HG03565 (cell line): ENCODE data around the gene CENPA.
"Not testable (repeated sequence)": the region's sequence is repeated elsewhere in the genome, so short reads cannot be mapped to it uniquely, and the experiment has no call there.

Experiments
- ATAC-seq: cut with Tn5 transposase; IDR thresholded peaks from one replicate; pipeline ENCODE4 v1.9.1; 2021; ENCODE audit warnings: mild to moderate bottlenecking, moderate library complexity; ENCODE audit not compliant: unreplicated experiment

CENPA gene

GRCh38 chr2:26786207-26787028 is 562 bp downstream of the CENPA start:
- peak; percentile 6 for ATAC-seq

DNA sequence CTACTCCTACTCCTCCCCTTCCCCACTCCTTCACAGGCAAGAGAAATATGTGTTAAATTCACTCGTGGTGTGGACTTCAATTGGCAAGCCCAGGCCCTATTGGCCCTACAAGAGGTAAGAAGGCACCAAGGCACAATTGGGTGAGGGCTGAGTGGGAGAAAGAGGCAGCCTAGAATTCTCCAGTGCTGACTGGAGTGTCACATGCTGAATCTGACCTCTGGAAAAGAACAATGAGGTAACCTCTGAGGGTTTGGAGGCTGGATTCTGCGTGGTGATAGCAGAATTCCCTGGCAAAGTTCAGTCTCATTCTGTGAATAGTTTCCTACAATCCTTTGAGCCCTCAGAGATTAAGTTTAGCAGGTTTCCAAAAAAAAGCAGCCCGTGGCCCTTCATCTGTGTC is 6.9 kb downstream of the CENPA start:
- no peak for ATAC-seq

- no peak for ATAC-seq
Observed at GRCh38 chr2:26793518-26793917, 7.7 kb downstream of the CENPA start.

GRCh38 chr2:26795135-26795534 is 9.3 kb downstream of the CENPA start:
- not testable (repeated sequence) for ATAC-seq

DNA sequence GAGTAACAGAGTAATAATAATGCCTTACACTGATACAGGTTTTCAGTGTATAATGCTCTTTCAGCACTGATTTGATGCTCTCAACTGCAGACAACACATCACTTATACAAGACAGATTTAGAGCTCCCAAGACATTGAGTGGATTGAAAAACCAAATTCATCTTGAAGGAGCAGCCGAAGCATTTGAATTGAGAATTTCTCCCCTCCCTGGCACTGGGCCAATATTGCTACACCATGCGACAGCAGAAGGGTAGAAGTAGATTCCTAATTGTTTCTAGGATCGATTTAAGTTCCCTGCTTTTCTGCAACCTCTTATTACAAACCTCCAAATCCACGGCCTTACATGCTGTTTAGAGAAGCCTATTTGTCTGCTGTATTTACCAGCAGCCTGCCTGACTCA is 15.5 kb downstream of the CENPA start:
- ATAC-seq, result no peak

DNA sequence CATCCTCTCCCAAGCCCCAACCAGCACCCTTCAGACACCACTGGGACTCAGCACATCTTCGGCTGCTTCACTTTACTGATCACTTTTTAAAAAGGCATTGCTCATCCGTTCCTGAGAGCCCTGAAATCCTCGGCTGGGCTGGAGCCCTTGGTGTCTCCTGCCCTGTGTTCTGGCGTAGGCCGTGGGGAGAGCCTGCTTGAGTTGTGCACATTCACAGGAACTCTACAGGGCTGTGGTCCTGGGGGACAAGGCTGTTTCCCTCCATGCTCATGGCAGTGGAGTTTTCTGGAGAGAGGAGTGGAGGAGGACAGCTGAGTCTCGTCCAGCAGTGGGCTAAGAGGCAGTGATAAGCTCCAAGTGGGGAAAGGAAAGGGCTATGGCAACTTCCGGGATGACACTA is 15.9 kb downstream of the CENPA start:
- no peak for ATAC-seq

- no peak for ATAC-seq
Observed at GRCh38 chr2:26805241-26805676, 19.4 kb downstream of the CENPA start.

- no peak for ATAC-seq
Observed at GRCh38 chr2:26807788-26808460, 22.1 kb downstream of the CENPA start.

DNA sequence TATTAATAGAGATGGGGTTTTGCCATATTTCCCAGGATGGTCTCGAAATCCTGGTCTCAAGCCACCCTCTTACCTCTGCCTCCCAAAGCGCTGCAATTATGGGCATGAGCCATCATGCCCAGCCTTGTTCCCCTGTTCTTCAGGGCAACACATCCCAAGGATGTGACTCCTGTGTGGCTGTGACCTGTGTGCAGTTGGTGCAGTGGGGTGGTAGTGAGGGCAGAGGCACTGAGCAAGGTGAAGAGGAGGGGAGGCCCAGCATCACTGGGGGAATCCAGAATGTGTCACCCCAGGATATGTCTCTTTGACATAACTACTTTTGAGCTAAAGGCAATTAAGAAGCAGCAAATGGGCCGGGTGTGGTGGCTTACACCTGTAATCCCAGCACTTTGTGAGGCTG is 23.4 kb downstream of the CENPA start:
- ATAC-seq, result no peak

DNA sequence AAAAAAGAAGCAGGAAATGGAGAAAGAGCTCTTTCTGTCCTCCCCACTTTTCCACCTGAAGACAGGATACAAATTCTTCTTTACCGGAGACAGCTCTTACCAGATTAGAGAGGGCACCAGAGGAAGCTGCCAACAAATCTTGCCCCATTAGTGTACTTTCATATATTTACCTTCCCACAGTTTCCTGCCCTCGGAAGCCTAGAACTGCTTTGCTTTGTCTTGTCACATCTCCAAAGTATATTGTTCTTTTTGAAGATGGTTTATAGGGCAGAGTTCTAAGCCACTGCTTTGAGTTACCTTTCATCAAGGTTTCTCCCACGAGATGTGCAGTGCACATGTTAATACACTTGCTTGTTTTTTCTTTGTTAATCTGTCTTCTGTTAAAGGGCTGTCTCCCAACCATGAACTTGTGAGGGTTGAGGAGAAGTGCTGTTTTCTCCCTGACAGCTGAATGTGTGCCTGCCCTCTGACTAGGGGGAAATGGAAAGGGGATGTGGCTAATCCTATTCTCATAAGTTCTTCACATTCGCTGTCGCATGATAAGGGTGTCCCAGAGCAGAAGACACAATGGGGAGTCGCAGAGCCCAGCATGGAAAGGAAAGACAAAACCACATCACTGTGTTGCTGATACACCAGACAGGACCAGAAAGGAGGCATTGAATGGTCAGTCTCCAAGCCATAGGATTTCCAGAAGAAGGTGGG is 24.2 kb downstream of the CENPA start:
- ATAC-seq, result no peak

DNA sequence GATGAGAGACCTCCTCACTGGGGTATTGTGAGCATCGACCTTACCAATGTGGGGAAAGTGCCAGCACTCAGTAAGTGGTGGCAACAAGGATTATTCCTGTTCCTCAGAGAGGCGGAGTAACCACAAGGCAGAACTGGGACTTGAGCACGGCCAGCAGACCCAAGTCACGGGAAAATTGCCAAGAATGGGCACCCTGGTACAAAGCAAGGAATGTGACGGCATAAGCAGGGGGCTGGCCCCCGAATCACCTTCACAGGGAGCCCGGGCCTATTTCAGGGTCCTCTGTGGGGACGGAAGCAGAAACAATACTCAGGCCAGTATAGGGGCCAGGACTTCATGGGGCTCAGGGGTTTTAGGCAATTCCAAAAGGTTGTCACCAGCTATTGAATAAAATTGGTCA is 25.4 kb downstream of the CENPA start:
- ATAC-seq, result no peak

DNA sequence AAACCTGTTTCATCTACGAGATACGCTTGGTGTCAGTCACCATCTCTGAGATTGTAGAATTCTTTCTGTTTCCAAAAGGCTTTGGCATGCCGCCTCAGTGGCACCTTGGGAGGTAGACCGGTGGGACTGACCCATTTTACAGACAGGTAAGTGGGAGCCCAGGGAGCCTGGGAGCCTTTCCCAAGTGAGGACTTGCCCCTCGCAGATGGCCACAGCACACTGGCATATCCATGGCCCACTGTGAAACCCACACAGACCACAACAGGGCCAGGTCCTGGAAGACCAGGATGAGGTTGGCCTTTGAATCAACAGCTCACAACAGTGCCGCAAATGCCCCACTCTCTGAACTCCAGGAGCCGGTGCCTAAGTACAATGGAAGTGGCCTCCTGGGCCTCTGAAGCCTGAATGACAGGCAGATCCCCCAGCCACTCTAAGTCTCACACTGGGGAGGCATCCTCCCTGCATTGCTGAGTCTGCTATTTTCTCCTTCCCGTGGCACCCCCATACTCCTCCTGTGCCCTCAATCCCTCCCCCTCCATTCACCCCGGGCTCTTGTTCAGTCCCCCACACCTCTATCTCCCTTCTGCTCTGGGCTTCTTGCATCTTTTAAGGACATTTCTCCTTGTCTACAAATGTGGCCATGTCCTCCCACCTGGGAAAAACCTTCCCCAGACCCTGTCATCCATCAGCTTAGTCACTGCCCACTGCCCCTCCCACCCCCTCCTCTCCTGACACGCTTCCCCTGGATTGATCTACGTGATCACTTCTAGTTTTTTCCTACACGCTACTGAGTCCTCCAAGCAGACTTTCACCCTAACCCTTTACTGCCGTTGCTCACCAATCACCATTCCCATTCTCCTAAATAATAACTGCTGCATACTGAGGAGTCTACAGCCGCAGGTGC is 26.2 kb downstream of the CENPA start:
- no peak for ATAC-seq

GRCh38 chr2:26812731-26813130 is 26.9 kb downstream of the CENPA start:
- ATAC-seq, result no peak

GRCh38 chr2:26814072-26814765 is 28.4 kb downstream of the CENPA start:
- not testable (repeated sequence) for ATAC-seq

DNA sequence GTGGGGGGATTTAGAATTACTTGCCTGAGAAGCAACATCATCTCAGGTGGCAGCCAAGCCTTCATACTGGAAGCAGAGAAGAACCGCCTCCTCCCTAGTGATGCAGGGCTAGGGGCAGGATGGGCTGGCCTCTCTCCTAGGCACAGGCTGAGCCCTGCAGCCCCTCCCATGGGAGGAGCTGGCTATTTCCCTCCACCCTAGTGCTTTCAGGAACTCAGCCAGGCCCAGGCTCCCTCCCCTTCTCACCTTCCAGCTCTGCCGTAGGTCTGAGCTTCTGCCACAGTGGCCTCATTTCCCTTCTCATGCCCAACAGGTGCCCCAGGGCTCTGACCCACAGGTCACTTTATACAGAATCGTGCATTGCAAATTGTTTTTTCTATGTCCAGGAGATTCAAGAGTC is 31.0 kb downstream of the CENPA start:
- ATAC-seq, result no peak

DNA sequence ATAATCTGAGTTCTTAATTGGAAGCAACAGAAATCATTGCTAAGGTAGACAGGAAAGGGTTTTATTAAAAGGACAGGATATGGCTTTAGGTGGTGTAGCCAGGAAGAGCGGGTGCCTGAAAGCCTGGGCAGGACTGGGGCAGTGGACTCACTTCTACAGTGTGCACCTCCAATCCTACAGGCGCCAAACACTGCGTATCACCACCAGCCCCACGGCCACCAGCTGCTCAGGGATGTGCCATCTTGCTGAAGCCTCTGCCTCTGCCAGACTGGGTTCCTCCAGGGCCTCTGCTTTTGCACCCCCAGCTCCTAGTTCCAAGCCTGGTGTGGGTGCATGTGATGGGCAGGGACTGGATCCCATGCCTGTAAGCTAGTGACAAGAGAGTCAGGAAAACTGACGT is 32.4 kb downstream of the CENPA start:
- no peak for ATAC-seq

DNA sequence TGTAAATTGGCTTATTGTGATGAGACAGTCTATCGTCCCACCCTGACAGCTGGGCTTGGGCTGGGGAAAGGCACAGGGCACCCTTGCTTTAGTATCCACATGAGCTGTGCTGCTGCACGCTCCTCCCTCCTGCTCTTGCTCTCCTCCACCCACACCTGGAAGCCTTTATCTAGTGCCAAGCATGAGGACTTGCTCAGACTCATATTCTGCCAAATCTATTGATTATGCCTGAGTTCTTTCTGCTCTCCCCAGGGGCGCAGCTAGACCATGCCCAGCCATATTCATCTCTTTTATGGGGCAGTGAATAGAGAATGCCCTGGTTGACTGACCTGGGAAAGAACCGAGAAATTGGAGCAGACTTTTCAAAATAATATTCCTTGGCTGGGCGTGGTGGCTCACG is 33.1 kb downstream of the CENPA start:
- ATAC-seq, result no peak

DNA sequence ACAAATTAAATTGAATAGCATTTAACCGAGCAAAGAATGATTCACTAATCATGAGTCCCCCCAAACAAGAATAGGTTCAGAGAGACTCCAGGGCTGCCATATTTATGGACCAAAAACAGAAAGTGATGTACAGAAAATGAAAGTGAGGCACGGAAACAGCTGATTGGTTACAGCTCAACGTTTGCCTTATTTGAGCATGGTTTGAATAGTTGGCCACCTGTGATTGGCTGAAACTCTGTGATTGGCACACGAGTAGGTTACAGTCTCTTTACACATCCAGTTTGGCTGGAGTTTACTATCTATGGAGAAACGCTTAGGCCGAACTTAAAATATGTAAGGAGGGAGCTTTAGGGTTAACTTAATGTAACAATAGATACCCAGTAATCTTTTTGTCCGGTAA is 35.1 kb downstream of the CENPA start:
- no peak for ATAC-seq

GRCh38 chr2:26822877-26823276 is 37.0 kb downstream of the CENPA start:
- no peak for ATAC-seq
